GM23338 (cell line): ENCODE data around the gene CCDC80. TPM values are rescaled to one million over a fixed set of nuclear protein-coding genes. Genes with fewer than 3 reads are reported as not detected.

Experiments used
- ATAC-seq: fragments of 200-7000 bp; cut with Tn5 transposase; 3 replicates; pipeline ENCODE4 v1.9.1; 2020
- DNase-seq: peaks from one replicate; pipeline ENCODE4 v3.0.0-alpha.2; 2015; ENCODE audit warnings: low spot score
- H2AFZ ChIP-seq: fragments of 200-600 bp; sonication (generic); 2 replicates; pipeline ENCODE4 v1.8.0; 2016; ENCODE audit warnings: antibody characterized with exemption, mild to moderate bottlenecking, moderate library complexity
- H3F3A ChIP-seq: fragments of 200-600 bp; sonication (generic); replicated peaks from 2 replicates; pipeline ENCODE4 v1.8.0; 2017; ENCODE audit warnings: antibody characterized with exemption, mixed run types, low read depth
- H3K27ac ChIP-seq: fragments of 200-600 bp; sonication (generic); 2 replicates; pipeline ENCODE4 v1.6.1; 2016; ENCODE audit warnings: low read depth
- H3K27me3 ChIP-seq: fragments of 200-600 bp; sonication (generic); 2 replicates; pipeline ENCODE4 v1.8.0; 2016; ENCODE audit warnings: mild to moderate bottlenecking, mixed run types, moderate library complexity; ENCODE audit not compliant: insufficient read depth
- H3K36me3 ChIP-seq: fragments of 200-600 bp; sonication (generic); 2 replicates; pipeline ENCODE4 v1.8.0; 2016; ENCODE audit warnings: mild to moderate bottlenecking; ENCODE audit not compliant: insufficient read depth
- H3K4me1 ChIP-seq: fragments of 200-600 bp; sonication (generic); 2 replicates; pipeline ENCODE4 v1.8.0; 2016; ENCODE audit warnings: mild to moderate bottlenecking, moderate library complexity; ENCODE audit not compliant: insufficient read depth
- H3K4me2 ChIP-seq: fragments of 200-600 bp; sonication (generic); 2 replicates; pipeline ENCODE4 v1.7.1; 2017; ENCODE audit warnings: mixed run types
- H3K4me3 ChIP-seq: fragments of 200-600 bp; sonication (generic); 2 replicates; pipeline ENCODE4 v1.6.1; 2016; ENCODE audit warnings: mixed run types
- H3K79me2 ChIP-seq: fragments of 200-600 bp; sonication (generic); replicated peaks from 2 replicates; pipeline ENCODE4 v1.8.0; 2017; ENCODE audit warnings: mild to moderate bottlenecking; ENCODE audit not compliant: insufficient read depth
- H3K9me2 ChIP-seq: fragments of 200-600 bp; sonication (generic); 2 replicates; pipeline ENCODE4 v1.8.0; 2017; ENCODE audit not compliant: insufficient read depth
- H4K20me1 ChIP-seq: fragments of 200-600 bp; sonication (generic); replicated peaks from 2 replicates; pipeline ENCODE4 v1.8.0; 2017; ENCODE audit warnings: mild to moderate bottlenecking; ENCODE audit not compliant: insufficient read depth
- H3K27ac Mint-ChIP-seq: 2 replicates; pipeline ENCODE4 v1.8.0; 2020; ENCODE audit warnings: inconsistent platforms, mild to moderate bottlenecking, moderate library complexity, mixed read lengths
- H3K27me3 Mint-ChIP-seq: 3 replicates; pipeline ENCODE4 v1.8.0; 2022; ENCODE audit warnings: low read depth, mild to moderate bottlenecking, moderate library complexity, mixed read lengths, inconsistent platforms; ENCODE audit not compliant: insufficient read depth, poor library complexity
- H3K36me3 Mint-ChIP-seq: 3 replicates; pipeline ENCODE4 v1.8.0; 2021; ENCODE audit warnings: low read depth, mild to moderate bottlenecking, inconsistent platforms, moderate library complexity, mixed read lengths
- H3K4me1 Mint-ChIP-seq: 3 replicates; pipeline ENCODE4 v1.8.0; 2020; ENCODE audit warnings: mild to moderate bottlenecking, inconsistent platforms, mixed read lengths
- H3K4me3 Mint-ChIP-seq: 3 replicates; pipeline ENCODE4 v1.8.0; 2021; ENCODE audit warnings: moderate library complexity, mild to moderate bottlenecking, inconsistent platforms, mixed read lengths
- H3K9me3 Mint-ChIP-seq: 3 replicates; pipeline ENCODE4 v1.8.0; 2020; ENCODE audit warnings: moderate library complexity, mild to moderate bottlenecking, inconsistent platforms, mixed read lengths
- CREB1 ChIP-seq: fragments of 250-450 bp; sonication (Bioruptor Pico); IDR thresholded peaks from 2 replicates; pipeline ENCODE4 v1.5.0; 2020; ENCODE audit warnings: low read depth, mild to moderate bottlenecking, moderate library complexity
- EZH2 ChIP-seq: fragments of 200-600 bp; sonication (generic); IDR thresholded peaks from one replicate; pipeline ENCODE4 v1.8.0; 2017; ENCODE audit warnings: antibody characterized with exemption, mild to moderate bottlenecking, low read depth; ENCODE audit not compliant: unreplicated experiment
- EZH2phosphoT487 ChIP-seq: fragments of 200-600 bp; sonication (generic); IDR thresholded peaks from one replicate; pipeline ENCODE4 v1.8.1; 2018; ENCODE audit warnings: antibody characterized with exemption; ENCODE audit not compliant: unreplicated experiment
- JUNB ChIP-seq: IDR thresholded peaks from one replicate; pipeline ENCODE4 v1.6.1; 2016; ENCODE audit warnings: antibody characterized with exemption; ENCODE audit not compliant: unreplicated experiment
- STAT1 ChIP-seq: IDR thresholded peaks from one replicate; pipeline ENCODE4 v1.6.1; 2016; ENCODE audit warnings: antibody characterized with exemption; ENCODE audit not compliant: unreplicated experiment
- ZNF114 ChIP-seq: fragments of 250-450 bp; sonication (Bioruptor Pico); IDR thresholded peaks from 2 replicates; pipeline ENCODE4 v1.5.0; 2020; ENCODE audit warnings: mild to moderate bottlenecking, moderate library complexity
- ZNF331 ChIP-seq: fragments of 250-450 bp; sonication (Bioruptor Pico); IDR thresholded peaks from 2 replicates; pipeline ENCODE4 v1.5.0; 2020; ENCODE audit warnings: low read depth, mild to moderate bottlenecking, moderate library complexity
- ZNF462 ChIP-seq: fragments of 250-450 bp; sonication (Bioruptor Pico); IDR thresholded peaks from 2 replicates; pipeline ENCODE4 v1.5.0; 2020; ENCODE audit warnings: mild to moderate bottlenecking, moderate library complexity
- polyA plus RNA-seq: library from polyadenylated mRNA; unstranded; fragments of >200 nt; fragmentation: Nextera tagmentation; extraction: Ambion mirVana; gene quantifications from 2 replicates; pipeline ENCODE4 v1.2.1, GENCODE V29; 2016
- total RNA-seq: library from RNA; depleted of rRNA; stranded (reverse); fragments of >200 nt; shearing (Covaris generic); gene quantifications from 2 replicates; pipeline ENCODE4 v1.2.3, GENCODE V29; 2014

Gene CCDC80
- total and polyA plus RNA-seq, 2 experiments from 2014 or later, result 5.4 to 6.7 TPM

- Mint-ChIP-seq H3K27me3 (peaks cover 3% of the 10 kb centered on the region), H3K27ac (no peak overlapping the region), H3K36me3 (no peaks in the 10 kb centered on the region), H3K4me1 (peaks cover 17% of the 10 kb centered on the region), H3K4me3 (no peak overlapping the region), H3K9me3 (no peaks in the 10 kb centered on the region)
- H3F3A ChIP-seq, result no peaks in the 10 kb centered on the region
- no peaks in the 10 kb centered on the region for H4K20me1 ChIP-seq
- no peak overlapping the region; the same call in 1 of the 2 replicates for H3K27ac ChIP-seq
- no peaks in the 10 kb centered on the region for H3K79me2 ChIP-seq
- DNase-seq, result peak; percentile 51
- peaks cover 24% of the 10 kb centered on the region for H3K4me1 ChIP-seq
- no peak overlapping the region for H3K4me3 ChIP-seq
- peak overlapping the region; percentile 21; the same call in 1 of the 2 replicates for H3K4me2 ChIP-seq
- no peak for TF ChIP-seq EZH2
- 0 out of 2 replicates have a peak, but pooled peaks have one; percentile 12 for TF ChIP-seq ZNF462 (CRISPR knock-in tag)
- H3K9me2 ChIP-seq, result no peaks in the 10 kb centered on the region; the same call in 1 of the 2 replicates
- H3K36me3 ChIP-seq, result no peaks in the 10 kb centered on the region
- no peak overlapping the region for H2AFZ ChIP-seq
- peak; percentile 78 for ATAC-seq
- no peaks in the 10 kb centered on the region for H3K27me3 ChIP-seq
These were observed 45.2 kb upstream of the CCDC80 start for GRCh38 chr3:112685956-112686799.

- Histone ChIP-seq H3K4me2 (no peak overlapping the region), H2AFZ (no peak overlapping the region), H3K36me3 (no peaks in the 10 kb centered on the region), H3K27ac (no peak overlapping the region), H3K4me3 (no peak overlapping the region), H3K27me3 (no peaks in the 10 kb centered on the region), H3K79me2 (no peaks in the 10 kb centered on the region), H3F3A (no peaks in the 10 kb centered on the region), H3K9me2 (no peaks in the 10 kb centered on the region; the same call in 1 of the 2 replicates), H4K20me1 (no peaks in the 10 kb centered on the region), H3K4me1 (peaks cover 24% of the 10 kb centered on the region)
- no peak overlapping the region for H3K27ac Mint-ChIP-seq
- no peak for DNase-seq
- no peaks in the 10 kb centered on the region for H3K36me3 Mint-ChIP-seq
- ATAC-seq, result no peak
- peaks cover 3% of the 10 kb centered on the region for H3K27me3 Mint-ChIP-seq
- H3K4me3 Mint-ChIP-seq, result no peak overlapping the region
- H3K4me1 Mint-ChIP-seq, result peaks cover 17% of the 10 kb centered on the region
- H3K9me3 Mint-ChIP-seq, result no peaks in the 10 kb centered on the region
- TF ChIP-seq EZH2phosphoT487, result no peak
- TF ChIP-seq JUNB, result no peak
- TF ChIP-seq CREB1 (CRISPR knock-in tag), result no peak
- no peak for TF ChIP-seq ZNF331 (CRISPR knock-in tag)
- no peak for TF ChIP-seq ZNF114 (CRISPR knock-in tag)
- no peak for TF ChIP-seq STAT1
These were observed 44.5 kb upstream of the CCDC80 start for GRCh38 chr3:112685420-112685819.
